ENCODE data around the gene EMC9. TPM values are rescaled to one million over a fixed set of nuclear protein-coding genes. Genes with fewer than 3 reads are reported as not detected.

The EMC9 gene
- total and polyA plus RNA-seq, 10 of the 15 experiments (the other 5 are each of a cell fraction or from before 2014, with no cell fraction given): 15.3 to 60.5 (median 30.3) TPM

GRCh38 chr14:24113801-24114531 lies 27.4 kb downstream of the EMC9 start (continued):
- peak; percentile 85 for TF ChIP-seq GABPA (IDR thresholded peaks at IDR 0.05; ENCODE audit: low read depth)
- TF ChIP-seq SRF (IDR thresholded peaks at IDR 0.05; ENCODE audit: low read depth in 2 of 2, low read length in 2 of 2): 0 out of 4 replicates have a peak, but pooled peaks of 1 of the 2 experiments have one; percentile 12
- peak; percentile 70 for TF ChIP-seq RUNX3 (IDR thresholded peaks at IDR 0.05; ENCODE audit: low read length)
- no peak for TF ChIP-seq TCF3 (IDR thresholded peaks at IDR 0.05; ENCODE audit: borderline replicate concordance, insufficient read depth, low read depth, low read length)
- no peak for TF ChIP-seq IRF4 (IDR thresholded peaks at IDR 0.05; ENCODE audit: low read depth, low read length)
- TF ChIP-seq TAF1 (IDR thresholded peaks at IDR 0.05; ENCODE audit: borderline replicate concordance, low read depth, low read length): peak; percentile 59; the same call in 1 of the 2 replicates
- peak; percentile 64; the same call in 1 of the 2 replicates for TF ChIP-seq TCF7 (IDR thresholded peaks at IDR 0.05; ENCODE audit: borderline replicate concordance)
- no peak for TF ChIP-seq FOXM1 (IDR thresholded peaks at IDR 0.05; ENCODE audit: low read depth, low read length)
- TF ChIP-seq ATF3 (IDR thresholded peaks at IDR 0.05; ENCODE audit: borderline replicate concordance, extremely low read depth, low read depth, low read length): no peak
- no peak for TF ChIP-seq FOXK2 (IDR thresholded peaks at IDR 0.05)
- no peak for TF ChIP-seq SP1 (IDR thresholded peaks at IDR 0.05; ENCODE audit: low read depth, low read length)
- peak in 1 of 2 experiments; percentile 3; a peak in 1 of 4 replicates for TF ChIP-seq BHLHE40 (IDR thresholded peaks at IDR 0.05; ENCODE audit: borderline replicate concordance in 1 of 2, low read depth in 2 of 2, low read length in 1 of 2)
- TF ChIP-seq KLF5 (IDR thresholded peaks at IDR 0.05; ENCODE audit: partially characterized antibody): no peak
- peak; percentile 51 for TF ChIP-seq CREM (IDR thresholded peaks at IDR 0.05; ENCODE audit: low read depth)
- peak; percentile 19; the same call in 1 of the 2 replicates for TF ChIP-seq ELK1 (IDR thresholded peaks at IDR 0.05; ENCODE audit: low read depth, low read length)
- TF ChIP-seq ATF7 (IDR thresholded peaks at IDR 0.05; ENCODE audit: low read depth): peak; percentile 40; the same call in 1 of the 2 replicates
- TF ChIP-seq FOS (IDR thresholded peaks at IDR 0.05; ENCODE audit: borderline replicate concordance, extremely low read depth, insufficient read length): no peak
- TF ChIP-seq ZSCAN29 (IDR thresholded peaks at IDR 0.05): no peak
- no peak for TF ChIP-seq DPF2 (IDR thresholded peaks at IDR 0.05)
- no peak for TF ChIP-seq ZBED1 (IDR thresholded peaks at IDR 0.05; ENCODE audit: borderline replicate concordance)
- TF ChIP-seq RFX5 (IDR thresholded peaks at IDR 0.05; ENCODE audit: low read depth, low read length): no peak
- TF ChIP-seq CEBPB (IDR thresholded peaks at IDR 0.05; ENCODE audit: borderline replicate concordance in 1 of 2, low read depth in 2 of 2, low read length in 2 of 2): no peak
- no peak; the same call in 1 of the 2 replicates for TF ChIP-seq NR2C1 (IDR thresholded peaks at IDR 0.05)
- no peak for TF ChIP-seq IRF5 (IDR thresholded peaks at IDR 0.05; ENCODE audit: borderline replicate concordance)
- no peak for TF ChIP-seq CHD4 (IDR thresholded peaks at IDR 0.05)
- TF ChIP-seq CBX5 (IDR thresholded peaks at IDR 0.05; ENCODE audit: low read depth): 0 out of 2 replicates have a peak, but pooled peaks have one; percentile 69
- no peak for TF ChIP-seq ZZZ3 (IDR thresholded peaks at IDR 0.05; ENCODE audit: control insufficient read depth, insufficient read length, low read depth)
- no peak for TF ChIP-seq YBX1 (IDR thresholded peaks at IDR 0.05)
- no peak for TF ChIP-seq NRF1 (conservative IDR thresholded peaks at IDR 0.05; ENCODE audit: low read depth, low read length)
- no peak for TF ChIP-seq RELA (IDR thresholded peaks at IDR 0.05; ENCODE audit: borderline replicate concordance, partially characterized antibody)
- TF ChIP-seq MEF2A (IDR thresholded peaks at IDR 0.05; ENCODE audit: insufficient read depth, low read depth, low read length): peak; percentile 37; the same call in 1 of the 2 replicates
- TF ChIP-seq CREB1 (IDR thresholded peaks at IDR 0.05; ENCODE audit: low read depth): peak; percentile 86
